Loucy (cell line): ENCODE measurements around the gene TPRA1.

Experiments
- EZH2phosphoT487 ChIP-seq: fragments of 200-600 bp; IDR thresholded peaks from 2 replicates; pipeline ENCODE4 v1.6.1; 2018; ENCODE audit warnings: antibody characterized with exemption, mild to moderate bottlenecking, moderate library complexity, borderline replicate concordance
- TF ChIP-seq, protein P1 (sequence below): fragments of 200-600 bp; sonication (generic); conservative IDR thresholded peaks from 2 replicates; pipeline ENCODE4 v1.5.1; 2014; ENCODE audit warnings: mild to moderate bottlenecking, antibody characterized with exemption, low read length

DNA sequence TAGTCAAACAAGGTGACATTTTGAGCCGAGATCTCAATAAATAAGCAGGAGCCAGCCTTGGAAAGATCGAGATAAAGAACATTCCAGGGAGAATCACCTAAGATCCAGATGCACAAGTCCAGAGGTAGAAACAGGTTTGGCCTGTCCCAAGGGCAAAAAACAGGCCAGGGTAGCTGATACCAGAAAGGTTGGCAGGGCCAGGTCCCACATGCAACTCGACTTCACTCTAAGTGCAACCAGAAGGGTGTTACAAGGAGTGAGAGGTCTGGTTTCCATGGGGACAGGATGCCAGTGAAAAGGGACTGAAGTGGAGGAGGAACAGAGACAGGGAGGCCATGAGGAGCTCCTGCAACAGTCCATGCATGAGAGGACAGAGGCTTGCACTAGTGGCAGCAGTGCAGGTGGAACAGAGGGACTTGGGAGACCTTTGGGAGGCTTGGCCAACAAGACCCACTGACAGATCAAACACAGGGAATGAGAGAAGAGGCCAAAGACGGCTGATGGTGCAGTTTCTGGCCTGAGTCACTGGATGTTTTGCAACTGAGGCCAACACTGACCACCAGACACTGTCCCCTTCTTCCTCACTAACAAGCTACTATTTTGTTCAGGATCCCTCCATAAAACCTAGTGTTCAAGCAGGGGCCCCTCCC, 5.2 kb downstream of the TPRA1 start:
- TF ChIP-seq, protein P1, sequence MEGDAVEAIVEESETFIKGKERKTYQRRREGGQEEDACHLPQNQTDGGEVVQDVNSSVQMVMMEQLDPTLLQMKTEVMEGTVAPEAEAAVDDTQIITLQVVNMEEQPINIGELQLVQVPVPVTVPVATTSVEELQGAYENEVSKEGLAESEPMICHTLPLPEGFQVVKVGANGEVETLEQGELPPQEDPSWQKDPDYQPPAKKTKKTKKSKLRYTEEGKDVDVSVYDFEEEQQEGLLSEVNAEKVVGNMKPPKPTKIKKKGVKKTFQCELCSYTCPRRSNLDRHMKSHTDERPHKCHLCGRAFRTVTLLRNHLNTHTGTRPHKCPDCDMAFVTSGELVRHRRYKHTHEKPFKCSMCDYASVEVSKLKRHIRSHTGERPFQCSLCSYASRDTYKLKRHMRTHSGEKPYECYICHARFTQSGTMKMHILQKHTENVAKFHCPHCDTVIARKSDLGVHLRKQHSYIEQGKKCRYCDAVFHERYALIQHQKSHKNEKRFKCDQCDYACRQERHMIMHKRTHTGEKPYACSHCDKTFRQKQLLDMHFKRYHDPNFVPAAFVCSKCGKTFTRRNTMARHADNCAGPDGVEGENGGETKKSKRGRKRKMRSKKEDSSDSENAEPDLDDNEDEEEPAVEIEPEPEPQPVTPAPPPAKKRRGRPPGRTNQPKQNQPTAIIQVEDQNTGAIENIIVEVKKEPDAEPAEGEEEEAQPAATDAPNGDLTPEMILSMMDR, result no peak
- TF ChIP-seq EZH2phosphoT487, result no peak
